ENCODE data around the gene TRABD.

- TF ChIP-seq GATA3 (IDR thresholded peaks at IDR 0.05; ENCODE audit: low read depth, low read length), result no peak
- TF ChIP-seq GATA2 (IDR thresholded peaks at IDR 0.05; ENCODE audit: low read depth, low read length), result no peak
Measured at GRCh38 chr22:50176850-50177536, 8.7 kb upstream of the TRABD start.

Measured in SH-SY5Y (cell line).